SKM-1 treated with dmso at 0.1 percent for 144 hours (cell line): ENCODE data around the gene METTL16.
A peak's percentile ranks its signal among the peaks of the same experiment; 100 is the strongest.

ENCODE experiments used
- DNase-seq: peaks from one replicate; lab custom pipeline; 2025; ENCODE audit not compliant: unreplicated experiment; lab: John Stamatoyannopoulos, UW

METTL16 gene

DNA sequence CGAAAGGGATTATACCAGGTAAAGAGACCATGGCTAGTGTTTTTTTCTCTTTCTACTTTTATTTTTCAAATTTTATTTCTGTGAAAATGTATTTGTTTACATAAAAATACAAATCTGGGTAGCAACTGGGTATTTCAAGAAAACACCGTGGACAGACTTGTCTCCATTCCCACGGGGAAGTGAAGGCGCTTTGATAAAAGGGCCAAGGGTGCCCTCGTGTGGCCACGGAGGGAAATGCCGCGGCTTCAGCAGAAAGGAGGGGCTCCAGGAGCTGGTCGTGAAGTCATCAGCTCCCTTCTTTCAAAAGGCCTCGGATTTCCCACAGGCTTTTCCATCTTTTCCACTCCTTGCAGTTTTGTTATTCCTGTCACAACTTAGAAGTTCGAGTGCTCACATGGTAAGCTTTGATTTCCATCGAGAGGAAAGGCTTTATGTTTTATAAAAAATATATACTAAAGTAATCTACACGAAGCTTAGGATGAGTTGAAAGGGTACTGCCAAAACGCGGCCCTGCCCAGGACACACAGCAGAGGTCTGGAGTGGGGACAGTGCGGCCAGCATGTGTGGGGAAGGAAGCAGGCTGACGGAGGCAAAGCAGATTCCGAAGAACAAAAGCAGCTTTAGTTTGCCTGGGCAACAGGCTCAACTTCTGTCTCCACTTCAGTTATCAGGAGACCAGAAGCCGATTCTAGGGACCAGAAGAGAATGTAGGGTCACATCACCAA, 95.5 kb downstream of the METTL16 start:
- peak; percentile 35 for DNase-seq

DNA sequence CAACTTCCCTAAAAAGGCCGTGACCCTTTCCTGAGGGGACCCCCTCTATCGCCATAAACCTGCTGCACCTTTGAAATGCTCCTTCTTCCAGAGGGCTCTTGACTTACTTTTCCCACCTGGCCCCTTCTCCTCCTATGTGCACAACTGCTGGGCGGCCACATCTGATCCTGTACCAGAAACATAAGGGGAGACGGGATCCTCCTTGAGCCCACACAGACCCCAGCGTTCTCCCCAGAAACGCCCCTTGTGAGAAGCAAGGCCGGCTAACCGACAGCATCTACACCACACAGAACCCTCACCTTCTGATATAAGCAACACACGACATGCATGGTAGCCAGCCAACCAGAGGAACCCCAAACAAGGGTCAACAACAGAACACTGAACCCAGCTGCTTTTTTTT, 96.6 kb downstream of the METTL16 start:
- no peak for DNase-seq

GRCh38 chr17:2414446-2415064, 97.1 kb downstream of the METTL16 start:
- no peak for DNase-seq

GRCh38 chr17:2412561-2413021, 99.1 kb downstream of the METTL16 start:
- no peak for DNase-seq

DNA sequence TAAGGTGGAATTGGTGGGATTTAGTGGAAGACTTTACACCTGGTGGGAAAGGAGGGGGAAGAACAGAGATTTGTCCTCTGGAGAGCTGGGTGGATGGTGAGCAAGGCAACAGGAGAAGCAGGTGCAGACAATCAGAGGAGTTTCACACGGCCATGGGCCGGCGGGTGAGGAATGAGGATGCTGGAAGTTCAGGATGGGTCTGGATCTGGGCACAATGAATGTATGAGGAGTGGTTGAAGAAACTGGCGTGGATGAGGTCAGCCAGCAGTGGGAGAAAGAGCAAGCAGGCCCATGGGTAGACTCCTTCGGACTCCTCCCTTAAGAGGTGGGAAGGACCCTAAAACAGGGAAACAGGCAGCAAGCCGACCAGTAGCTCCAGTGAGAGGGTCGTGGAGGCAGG, 100.7 kb downstream of the METTL16 start:
- no peak for DNase-seq

GRCh38 chr17:2406903-2407790, 104.5 kb downstream of the METTL16 start:
- DNase-seq, result no peak

DNA sequence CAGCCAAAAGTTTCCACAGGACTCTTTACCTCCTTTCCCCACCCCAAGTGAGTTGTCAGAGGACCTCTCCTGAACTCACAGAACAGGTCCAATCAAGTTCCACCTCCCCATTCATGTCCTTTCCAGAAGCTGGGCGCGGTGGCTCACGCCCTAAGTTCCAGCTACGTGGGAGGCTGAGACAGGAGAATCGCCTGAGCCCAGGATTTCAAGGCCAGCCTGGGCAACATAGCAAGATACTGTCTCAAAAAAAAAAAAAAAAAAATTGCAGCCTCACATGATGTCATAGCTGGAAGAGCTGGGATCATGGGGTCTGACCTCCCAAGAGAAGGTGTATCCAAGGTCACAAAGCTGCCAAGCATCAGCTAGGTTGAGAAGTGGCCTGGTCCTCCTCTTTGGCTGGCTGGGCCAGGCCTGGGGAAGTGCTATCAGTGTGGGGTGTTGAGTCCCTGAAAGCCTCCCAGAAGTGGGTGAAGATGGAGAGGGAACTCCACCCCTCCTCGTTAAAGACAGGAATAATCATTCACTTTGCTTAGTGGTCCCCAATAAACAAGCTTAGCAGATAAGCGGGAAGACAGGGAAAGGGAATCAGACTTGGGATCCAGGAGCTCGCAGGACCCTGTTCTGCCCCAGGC, 105.3 kb downstream of the METTL16 start:
- DNase-seq, result no peak

GRCh38 chr17:2405247-2405926, 106.3 kb downstream of the METTL16 start:
- no peak for DNase-seq

- DNase-seq, result no peak
These were observed 108.6 kb downstream of the METTL16 start for GRCh38 chr17:2403044-2403443.

DNA sequence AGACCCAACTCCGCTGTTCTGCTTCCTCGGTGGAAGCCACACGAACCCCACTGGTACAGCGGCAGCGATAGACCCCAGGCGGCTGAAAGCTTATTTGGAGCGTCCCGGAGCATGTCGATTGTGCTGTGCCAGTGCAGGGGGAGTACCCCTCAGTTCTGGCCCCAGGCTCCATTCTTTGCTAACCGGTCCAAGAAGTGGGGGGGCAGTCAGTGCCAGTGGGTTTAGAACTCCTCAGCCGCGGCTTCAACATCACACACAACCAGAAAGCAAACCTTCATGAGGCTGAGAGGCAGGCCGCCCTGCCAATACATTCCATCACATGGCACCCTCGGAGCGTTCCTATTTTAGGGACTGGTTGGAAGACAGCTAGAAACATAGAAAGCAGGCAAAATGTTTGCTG, 109.1 kb downstream of the METTL16 start:
- DNase-seq, result no peak

GRCh38 chr17:2401426-2402221, 110.1 kb downstream of the METTL16 start:
- DNase-seq, result peak; percentile 91

DNA sequence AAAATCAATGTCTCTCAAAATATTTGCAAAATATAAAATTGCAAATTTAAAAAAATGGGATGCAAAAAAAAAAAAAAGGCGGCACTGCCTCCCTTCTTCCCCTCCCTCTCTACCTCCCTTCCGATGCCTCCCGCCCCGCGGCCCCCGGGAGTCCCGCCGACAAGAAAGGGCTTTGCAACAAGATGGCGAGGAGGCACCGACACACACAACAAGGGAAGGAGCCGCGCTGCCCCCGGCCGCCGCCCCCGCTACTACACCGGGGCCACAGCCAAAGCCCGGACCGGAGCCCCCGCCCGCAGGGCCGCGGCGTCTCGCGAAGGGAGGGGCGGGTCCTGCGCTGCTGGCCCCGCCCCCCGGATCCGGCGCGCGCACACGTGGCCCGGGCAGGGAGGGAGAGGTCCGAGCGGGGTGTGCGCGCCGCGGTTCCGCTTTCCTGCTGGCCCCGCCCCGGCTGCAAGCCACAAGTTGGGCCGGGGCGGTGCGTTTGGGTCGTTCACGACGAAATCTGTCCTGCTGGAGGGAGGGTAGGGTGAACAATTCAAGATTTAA, 110.7 kb downstream of the METTL16 start, which contains the start of gene MNT:
TSS of gene MNT (minus strand) at position 184 of the 549 bp plus-strand sequence. CDS start 348 bp downstream, outside the sequence.
- DNase-seq, result peak; percentile 89

GRCh38 chr17:2400474-2400866, 111.2 kb downstream of the METTL16 start:
- DNase-seq, result peak; percentile 3

DNA sequence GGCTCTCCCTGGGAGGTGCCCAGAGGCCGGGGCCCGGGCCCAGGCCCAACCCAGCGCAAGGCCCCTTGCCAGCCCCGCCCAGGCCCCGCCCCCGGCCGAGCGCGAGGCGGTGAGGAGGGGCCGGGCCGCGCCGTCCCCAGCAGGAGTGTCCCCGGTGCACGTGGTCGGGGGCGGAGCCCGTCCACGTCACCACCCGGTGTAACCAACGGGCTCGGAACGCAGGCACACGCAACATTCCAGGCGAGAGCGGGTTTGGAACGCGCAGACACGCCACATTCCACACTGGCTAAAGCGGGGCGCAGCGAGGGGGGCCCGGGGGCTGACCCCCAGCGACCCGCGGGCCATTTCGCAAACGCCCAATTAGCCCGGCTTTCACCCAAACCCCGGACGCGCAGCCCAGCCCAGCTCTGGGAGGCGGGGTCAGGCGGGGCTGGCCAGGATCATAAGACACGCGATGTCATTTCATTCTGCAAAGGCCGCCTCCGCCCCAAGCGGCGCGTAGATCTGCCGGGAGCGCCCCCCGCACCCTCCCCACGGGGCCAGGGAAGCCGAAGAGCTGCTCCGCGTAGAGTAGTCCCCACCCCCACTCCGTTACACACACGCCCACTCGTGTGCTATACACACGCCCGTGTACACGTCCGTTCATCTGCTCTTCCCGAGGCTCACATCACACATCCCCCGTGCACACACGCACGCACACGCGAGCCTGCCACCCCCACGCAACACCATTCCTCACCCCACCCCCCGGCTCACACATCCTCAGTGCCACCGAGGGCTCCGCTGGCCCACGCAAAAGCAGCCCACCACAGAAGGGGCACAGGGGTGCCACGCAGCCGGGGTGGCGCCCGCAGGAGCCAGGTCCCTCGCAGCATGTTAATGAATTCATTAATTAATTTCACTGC, 111.9 kb downstream of the METTL16 start:
- DNase-seq, result peak; percentile 86

- DNase-seq, result peak; percentile 2
These were observed 112.8 kb downstream of the METTL16 start for GRCh38 chr17:2398655-2399571.

GRCh38 chr17:2398182-2398581, 113.5 kb downstream of the METTL16 start:
- no peak for DNase-seq
